ENCODE results near the gene PHETA2.
"Not testable (repeated sequence)": the region's sequence is repeated elsewhere in the genome, so short reads cannot be mapped to it uniquely, and the experiment has no call there.

The PHETA2 gene

DNA sequence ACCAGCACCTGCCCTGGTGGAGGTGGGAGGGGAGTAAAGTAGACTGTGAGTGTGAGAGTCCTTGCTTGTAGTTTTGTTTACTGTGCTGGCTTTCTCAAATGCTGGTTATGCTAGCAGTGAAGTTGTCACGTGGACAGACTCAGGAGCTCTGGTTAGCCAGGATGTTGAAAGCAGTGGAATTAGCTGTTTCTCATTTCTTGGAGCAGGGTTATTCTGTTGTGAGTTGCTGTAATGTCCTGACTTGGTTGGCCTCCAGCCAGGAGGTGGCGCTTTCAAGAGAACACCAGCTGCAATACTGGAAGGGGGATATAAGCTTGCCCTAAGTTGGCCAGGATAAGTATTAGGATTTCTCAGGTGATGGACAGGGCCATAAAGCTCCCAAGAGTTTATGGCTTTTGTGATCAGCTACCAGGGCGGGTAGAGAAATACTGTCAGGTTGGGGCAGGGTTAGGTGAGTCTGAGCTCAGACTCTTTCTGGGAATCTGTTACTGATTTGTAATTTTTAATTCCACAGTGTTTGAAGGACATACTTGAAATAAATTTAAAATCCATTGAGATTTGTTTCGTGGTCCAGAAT, 42.9 kb downstream of the PHETA2 start:
- Mint-ChIP-seq H3K27ac (no peak overlapping the region), H3K4me3 (no peak overlapping the region), H3K36me3 (peaks cover 7% of the 10 kb centered on the region), H3K9me3 (no peaks in the 10 kb centered on the region), H3K4me1 (peaks cover 36% of the 10 kb centered on the region), H3K27me3 (no peaks in the 10 kb centered on the region)

DNA sequence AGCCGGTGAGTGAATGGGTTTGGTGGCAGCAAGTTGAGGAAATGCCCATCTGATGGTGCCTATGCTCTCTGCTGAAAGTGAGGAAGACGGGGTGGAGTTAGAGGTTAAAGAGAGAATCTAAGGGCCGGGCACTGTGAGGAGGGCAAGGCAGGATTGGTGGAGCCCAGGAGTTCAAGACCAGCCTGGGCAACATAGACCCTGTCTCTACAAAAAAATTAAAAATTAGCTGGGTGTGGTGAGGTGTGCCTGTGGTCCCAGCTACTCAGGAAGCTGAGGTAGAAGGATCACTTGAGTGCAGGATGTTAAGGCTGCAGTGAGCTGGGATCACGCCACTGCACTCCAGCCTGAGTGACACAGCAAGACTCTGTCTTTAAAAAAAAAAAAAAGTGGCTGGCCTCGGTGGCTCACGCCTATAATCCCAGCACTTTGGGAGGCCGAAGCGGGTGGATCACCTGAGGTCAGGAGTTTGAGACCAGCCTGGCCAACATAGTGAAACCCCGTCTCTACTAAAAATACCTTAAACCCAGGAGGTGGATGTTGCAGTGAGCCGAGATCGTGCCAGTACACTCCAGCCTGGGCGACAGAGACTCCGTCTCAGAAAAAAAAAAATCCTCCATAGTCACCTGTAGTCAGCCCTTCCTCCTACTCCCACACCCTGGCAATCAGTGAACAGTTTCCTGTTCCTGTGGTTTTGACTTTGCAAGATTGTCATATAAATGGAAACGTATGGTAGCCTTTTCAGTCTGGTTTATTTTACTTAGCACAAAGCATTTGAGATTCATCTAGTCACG, 46.4 kb downstream of the PHETA2 start:
- not testable (repeated sequence) for H3K36me3 Mint-ChIP-seq

GRCh38 chr22:42123529-42123928, 49.5 kb downstream of the PHETA2 start:
- H3K4me3 Mint-ChIP-seq, H3K27ac Mint-ChIP-seq, H3K27me3 Mint-ChIP-seq, H3K9me3 Mint-ChIP-seq, H3K36me3 Mint-ChIP-seq: not testable (repeated sequence)
- peaks cover 41% of the 10 kb centered on the region for H3K4me1 Mint-ChIP-seq

More for the DNA sequence above, 46.4 kb downstream of the PHETA2 start:
- H3K9me3 Mint-ChIP-seq, H3K27me3 Mint-ChIP-seq: not testable (repeated sequence)
- H3K4me1 Mint-ChIP-seq, result peaks cover 43% of the 10 kb centered on the region
- peak overlapping the region; percentile 94 for H3K27ac Mint-ChIP-seq
- peak overlapping the region; percentile 81 for H3K4me3 Mint-ChIP-seq

GRCh38 chr22:42127606-42128005, 53.6 kb downstream of the PHETA2 start:
- H3K4me1 Mint-ChIP-seq, result peaks cover under 1% of the 10 kb centered on the region
- no peaks in the 10 kb centered on the region for H3K36me3 Mint-ChIP-seq
- no peaks in the 10 kb centered on the region for H3K27me3 Mint-ChIP-seq
- H3K4me3 Mint-ChIP-seq, result no peak overlapping the region
- no peaks in the 10 kb centered on the region for H3K9me3 Mint-ChIP-seq
- H3K27ac Mint-ChIP-seq, result no peak overlapping the region

DNA sequence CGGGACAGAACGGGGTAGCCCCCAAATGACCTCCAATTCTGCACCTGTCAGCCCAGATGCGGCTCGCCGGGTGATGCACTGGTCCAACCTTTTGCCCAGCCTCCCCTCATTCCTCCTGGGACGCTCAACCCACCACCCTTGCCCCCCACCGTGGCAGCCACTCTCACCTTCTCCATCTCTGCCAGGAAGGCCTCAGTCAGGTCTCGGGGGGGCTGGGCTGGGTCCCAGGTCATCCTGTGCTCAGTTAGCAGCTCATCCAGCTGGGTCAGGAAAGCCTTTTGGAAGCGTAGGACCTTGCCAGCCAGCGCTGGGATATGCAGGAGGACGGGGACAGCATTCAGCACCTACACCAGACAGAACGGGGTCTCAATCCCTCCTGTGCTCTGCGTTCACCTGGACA, 54.0 kb downstream of the PHETA2 start:
- H3K4me1 Mint-ChIP-seq, H3K36me3 Mint-ChIP-seq, H3K27me3 Mint-ChIP-seq, H3K27ac Mint-ChIP-seq, H3K4me3 Mint-ChIP-seq, H3K9me3 Mint-ChIP-seq: not testable (repeated sequence)

All from activated naive CD4-positive, alpha-beta T cell treated with anti-CD3 and anti-CD28 coated beads, Interleukin-2, amount 50 U/mL, for 24 hours (primary cell).